GM19463 (cell line): ENCODE data around the gene CD200R1L.

Experiments
- ATAC-seq: cut with Tn5 transposase; IDR thresholded peaks from one replicate; pipeline ENCODE4 v1.9.1; 2021; ENCODE audit warnings: mild to moderate bottlenecking, moderate library complexity; ENCODE audit not compliant: unreplicated experiment

The CD200R1L gene

GRCh38 chr3:112822064-112823055, 24.3 kb downstream of the CD200R1L start:
- ATAC-seq = no peak

GRCh38 chr3:112818289-112818688, 28.4 kb downstream of the CD200R1L start:
- ATAC-seq = no peak

- ATAC-seq = no peak
These were observed 28.9 kb downstream of the CD200R1L start for GRCh38 chr3:112817797-112818196.

GRCh38 chr3:112817271-112817670, 29.4 kb downstream of the CD200R1L start:
- ATAC-seq = no peak

GRCh38 chr3:112815981-112816380, 30.7 kb downstream of the CD200R1L start:
- ATAC-seq = no peak

GRCh38 chr3:112814266-112814665, 32.4 kb downstream of the CD200R1L start:
- no peak for ATAC-seq

GRCh38 chr3:112813723-112814171, 32.9 kb downstream of the CD200R1L start:
- peak; percentile 66 for ATAC-seq

GRCh38 chr3:112813016-112813415, 33.6 kb downstream of the CD200R1L start:
- ATAC-seq = no peak

- ATAC-seq = no peak
These were observed 34.6 kb downstream of the CD200R1L start for GRCh38 chr3:112811917-112812660.

GRCh38 chr3:112811131-112811884, 35.4 kb downstream of the CD200R1L start:
- no peak for ATAC-seq

GRCh38 chr3:112810561-112810960, 36.1 kb downstream of the CD200R1L start:
- no peak for ATAC-seq

- ATAC-seq = no peak
These were observed 38.5 kb downstream of the CD200R1L start for GRCh38 chr3:112808136-112808535.

GRCh38 chr3:112807685-112808084, 39.0 kb downstream of the CD200R1L start:
- no peak for ATAC-seq

GRCh38 chr3:112806903-112807302, 39.8 kb downstream of the CD200R1L start:
- ATAC-seq = no peak

- no peak for ATAC-seq
These were observed 41.5 kb downstream of the CD200R1L start for GRCh38 chr3:112805126-112805525.

- ATAC-seq = no peak
These were observed 42.6 kb downstream of the CD200R1L start for GRCh38 chr3:112804021-112804420.

GRCh38 chr3:112803467-112803866, 43.2 kb downstream of the CD200R1L start:
- no peak for ATAC-seq

- no peak for ATAC-seq
These were observed 44.3 kb downstream of the CD200R1L start for GRCh38 chr3:112802338-112802737.

GRCh38 chr3:112799946-112800345, 46.7 kb downstream of the CD200R1L start:
- no peak for ATAC-seq

GRCh38 chr3:112794622-112795172, 52.0 kb downstream of the CD200R1L start:
- no peak for ATAC-seq
